Fibroblast of pulmonary artery (primary cell): Measurements from ENCODE around the gene PGBD4.

ENCODE experiments used
- DNase-seq: peaks from one replicate; pipeline ENCODE4 v3.0.0-alpha.2; 2010; ENCODE audit warnings: low read depth
- H3K4me3 ChIP-seq: replicated peaks from 2 replicates; pipeline ENCODE4 v1.5.1; 2011; ENCODE audit warnings: low read depth, mild to moderate bottlenecking, control low read depth, low read length, moderate library complexity
- TF ChIP-seq, protein P1 (sequence below): IDR thresholded peaks from 2 replicates; pipeline ENCODE4 v1.5.1; 2011; ENCODE audit warnings: mild to moderate bottlenecking, control low read depth, low read length, inconsistent platforms; ENCODE audit errors: missing control alignments

PGBD4 gene

DNA sequence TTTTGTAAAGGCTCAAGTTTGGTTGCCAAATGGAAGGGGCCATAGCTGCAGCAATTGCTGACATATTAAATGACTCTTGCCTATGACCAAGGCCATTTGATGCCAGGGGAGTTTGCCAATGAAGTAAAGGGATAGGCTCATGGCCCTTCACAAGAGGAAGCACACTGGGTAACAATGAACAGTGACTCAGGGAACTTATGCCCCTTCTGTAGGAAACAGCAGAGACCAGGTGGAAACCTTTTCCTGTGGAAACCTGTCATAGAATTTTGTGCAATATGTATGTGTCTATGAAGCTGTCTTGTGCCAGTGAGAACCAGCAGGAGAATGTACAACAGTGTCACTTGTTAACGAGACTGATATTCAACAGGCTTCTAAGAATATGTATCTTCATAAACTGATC is 37.4 kb upstream of the PGBD4 start:
- DNase-seq = no peak
- TF ChIP-seq, protein P1, sequence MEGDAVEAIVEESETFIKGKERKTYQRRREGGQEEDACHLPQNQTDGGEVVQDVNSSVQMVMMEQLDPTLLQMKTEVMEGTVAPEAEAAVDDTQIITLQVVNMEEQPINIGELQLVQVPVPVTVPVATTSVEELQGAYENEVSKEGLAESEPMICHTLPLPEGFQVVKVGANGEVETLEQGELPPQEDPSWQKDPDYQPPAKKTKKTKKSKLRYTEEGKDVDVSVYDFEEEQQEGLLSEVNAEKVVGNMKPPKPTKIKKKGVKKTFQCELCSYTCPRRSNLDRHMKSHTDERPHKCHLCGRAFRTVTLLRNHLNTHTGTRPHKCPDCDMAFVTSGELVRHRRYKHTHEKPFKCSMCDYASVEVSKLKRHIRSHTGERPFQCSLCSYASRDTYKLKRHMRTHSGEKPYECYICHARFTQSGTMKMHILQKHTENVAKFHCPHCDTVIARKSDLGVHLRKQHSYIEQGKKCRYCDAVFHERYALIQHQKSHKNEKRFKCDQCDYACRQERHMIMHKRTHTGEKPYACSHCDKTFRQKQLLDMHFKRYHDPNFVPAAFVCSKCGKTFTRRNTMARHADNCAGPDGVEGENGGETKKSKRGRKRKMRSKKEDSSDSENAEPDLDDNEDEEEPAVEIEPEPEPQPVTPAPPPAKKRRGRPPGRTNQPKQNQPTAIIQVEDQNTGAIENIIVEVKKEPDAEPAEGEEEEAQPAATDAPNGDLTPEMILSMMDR = no peak
- no peak overlapping the region for H3K4me3 ChIP-seq

DNA sequence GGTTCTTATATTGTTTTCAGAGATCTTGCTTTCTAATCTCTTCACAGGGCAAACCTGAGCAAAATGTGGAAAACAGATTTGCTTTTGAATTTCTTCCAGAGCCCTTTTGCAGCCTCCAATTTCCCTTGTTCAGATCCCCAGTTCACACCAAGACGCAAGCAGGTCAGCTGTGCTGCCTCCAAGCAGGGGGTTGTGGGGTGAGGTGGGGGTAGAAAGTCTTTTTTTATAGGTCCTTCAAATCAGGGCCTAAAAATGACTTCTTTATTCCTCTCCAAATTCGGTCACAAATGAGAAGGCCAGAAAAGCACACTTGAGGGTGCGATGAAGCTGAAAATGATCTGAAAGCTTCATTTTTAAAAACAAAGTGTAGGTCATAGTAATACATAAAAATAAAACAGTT is 36.6 kb upstream of the PGBD4 start:
- H3K4me3 ChIP-seq = no peak overlapping the region
- TF ChIP-seq, protein P1 = no peak
- DNase-seq = no peak

DNA sequence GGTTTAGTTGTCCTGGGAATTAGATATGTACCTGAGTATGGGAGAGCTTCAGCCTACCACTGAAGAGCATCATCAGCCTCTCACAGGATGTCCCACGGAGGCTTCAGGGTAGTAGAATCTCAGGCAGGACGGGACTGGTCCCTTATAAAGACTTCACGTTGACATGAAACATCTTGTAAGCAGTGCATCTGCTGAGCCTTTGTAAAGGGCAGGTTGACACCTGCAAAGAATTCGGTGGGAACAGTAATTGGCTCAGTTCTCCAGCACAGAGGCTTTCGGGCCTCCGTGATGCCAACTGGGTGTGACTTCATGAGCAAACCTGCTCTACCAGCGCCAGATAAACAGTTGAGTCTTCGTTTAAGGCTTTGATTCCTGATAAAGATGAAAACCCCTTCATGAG is 35.9 kb upstream of the PGBD4 start:
- TF ChIP-seq, protein P1 = no peak
- no peak for DNase-seq

DNA sequence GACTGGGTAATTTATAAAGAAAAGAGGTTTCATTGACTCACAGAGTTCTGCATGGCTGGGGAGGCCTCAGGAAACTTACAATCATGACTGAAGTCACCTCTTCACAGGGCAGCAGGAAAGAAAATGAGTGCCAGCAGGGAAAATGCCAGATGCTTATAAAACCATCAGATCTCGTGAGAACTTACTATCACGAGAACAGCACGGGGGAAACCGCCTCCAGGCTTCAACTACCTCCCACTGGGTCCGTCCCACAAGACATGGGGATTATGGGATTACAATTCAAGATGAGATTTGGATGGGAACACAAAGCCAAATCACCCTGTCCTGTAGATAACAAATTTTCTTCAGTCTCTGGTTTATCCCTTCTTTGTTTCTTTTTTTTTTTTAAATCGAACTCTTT is 31.9 kb upstream of the PGBD4 start:
- no peak for DNase-seq
- TF ChIP-seq, protein P1 = no peak
- no peak overlapping the region for H3K4me3 ChIP-seq

More for the DNA sequence above, 35.9 kb upstream of the PGBD4 start:
- H3K4me3 ChIP-seq = no peak overlapping the region

DNA sequence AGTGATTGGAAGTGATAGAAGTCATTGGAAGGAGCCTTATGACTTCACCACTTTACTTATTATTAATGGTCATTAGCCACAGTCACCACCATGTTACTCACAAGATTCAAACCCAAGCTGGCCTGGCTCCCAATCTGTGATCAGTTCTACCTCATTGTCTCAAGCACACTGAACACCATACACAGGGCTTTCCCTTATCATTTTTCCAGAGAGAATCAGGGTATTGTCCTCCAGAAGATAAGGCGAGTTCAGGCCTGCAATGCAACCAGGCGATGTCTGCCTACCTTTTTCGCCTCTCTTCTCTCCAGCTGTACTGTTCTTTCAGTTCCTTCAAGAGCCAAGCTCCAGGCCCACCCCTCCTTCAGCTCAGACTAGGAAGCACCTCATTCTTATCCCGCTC is 25.1 kb upstream of the PGBD4 start:
- TF ChIP-seq, protein P1 = no peak
- no peak overlapping the region for H3K4me3 ChIP-seq
- no peak for DNase-seq

DNA sequence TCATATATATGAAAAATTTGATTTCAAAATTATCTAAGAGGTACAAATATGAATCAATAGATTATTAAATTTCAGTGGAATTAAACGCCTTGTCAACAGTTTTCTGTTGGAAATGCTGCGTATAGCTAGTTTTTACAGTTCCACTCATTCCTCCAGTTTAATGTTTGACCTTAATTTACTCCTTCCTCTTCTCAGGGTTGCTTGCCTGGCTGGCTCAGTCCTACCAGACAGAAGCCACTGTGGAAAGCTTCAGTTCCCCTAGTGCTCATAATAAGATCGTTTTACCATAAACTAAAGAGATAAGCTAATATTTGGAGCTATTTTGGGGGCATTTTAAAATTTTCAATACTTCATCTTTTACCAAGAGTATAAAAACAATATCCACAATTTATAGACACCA is 23.0 kb upstream of the PGBD4 start:
- TF ChIP-seq, protein P1 = no peak
- DNase-seq = no peak
- H3K4me3 ChIP-seq = no peak overlapping the region

DNA sequence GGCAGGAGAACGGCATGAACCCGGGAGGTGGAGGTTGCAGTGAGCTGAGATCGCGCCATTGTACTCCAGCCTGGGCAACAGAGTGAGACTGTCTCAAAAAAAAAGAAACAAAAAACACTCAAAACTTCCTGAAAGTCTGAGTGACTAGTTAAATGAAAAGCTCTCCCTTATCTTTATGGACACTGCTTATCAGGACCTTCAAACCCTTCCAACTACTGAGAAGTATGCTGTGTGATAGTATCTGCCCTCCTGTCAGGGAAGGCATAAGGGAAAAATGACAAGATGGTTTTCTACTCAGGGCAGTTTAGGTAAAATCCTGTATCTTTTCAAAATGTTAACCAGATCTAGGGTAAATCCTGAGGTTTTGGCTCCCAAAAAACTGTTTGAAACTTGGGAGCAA is 22.0 kb upstream of the PGBD4 start:
- H3K4me3 ChIP-seq = no peak overlapping the region
- DNase-seq = no peak
- TF ChIP-seq, protein P1 = no peak
